Endodermal cell (in vitro differentiated cells): ENCODE measurements around the gene WASF3. TPM values are rescaled to one million over a fixed set of nuclear protein-coding genes. Genes with fewer than 3 reads are reported as not detected.

Experiments
- DNase-seq: peaks from one replicate; pipeline ENCODE4 v3.0.0-alpha.2; 2017
- H3K27ac ChIP-seq: 2 replicates; pipeline ENCODE4 v1.5.1; 2013; ENCODE audit warnings: mild to moderate bottlenecking, low read depth, low read length, moderate library complexity
- H3K27me3 ChIP-seq: 2 replicates; pipeline ENCODE4 v1.6.1; 2013; ENCODE audit warnings: mild to moderate bottlenecking, low read length, moderate library complexity; ENCODE audit not compliant: insufficient read depth, control insufficient read depth, poor library complexity, severe bottlenecking
- H3K36me3 ChIP-seq: 2 replicates; pipeline ENCODE4 v1.7.0; 2013; ENCODE audit warnings: mild to moderate bottlenecking, low read length, moderate library complexity; ENCODE audit not compliant: control insufficient read depth, insufficient read depth
- H3K4me1 ChIP-seq: one replicate; pipeline ENCODE4 v1.7.0; 2013; ENCODE audit warnings: low read length; ENCODE audit not compliant: control insufficient read depth, insufficient read depth
- H3K4me3 ChIP-seq: 2 replicates; pipeline ENCODE4 v1.5.1; 2013; ENCODE audit warnings: mild to moderate bottlenecking, low read length, moderate library complexity
- H3K9ac ChIP-seq: 2 replicates; pipeline ENCODE4 v1.6.1; 2013; ENCODE audit warnings: mild to moderate bottlenecking, low read length, moderate library complexity; ENCODE audit not compliant: poor library complexity, severe bottlenecking; ENCODE audit errors: extremely low read depth
- H3K9me3 ChIP-seq: 2 replicates; pipeline ENCODE4 v1.6.1; 2013; ENCODE audit warnings: mild to moderate bottlenecking, low read length, moderate library complexity; ENCODE audit not compliant: control insufficient read depth
- H3K27ac Mint-ChIP-seq: 2 replicates; pipeline ENCODE4 v1.8.0; 2020; ENCODE audit warnings: mixed read lengths
- H3K27me3 Mint-ChIP-seq: 2 replicates; pipeline ENCODE4 v1.8.0; 2021; ENCODE audit warnings: mild to moderate bottlenecking, mixed read lengths; ENCODE audit not compliant: insufficient read depth
- H3K36me3 Mint-ChIP-seq: 2 replicates; pipeline ENCODE4 v1.8.0; 2020; ENCODE audit warnings: low read depth, mixed read lengths
- H3K4me1 Mint-ChIP-seq: 2 replicates; pipeline ENCODE4 v1.8.0; 2020; ENCODE audit warnings: mixed read lengths
- H3K4me3 Mint-ChIP-seq: 2 replicates; pipeline ENCODE4 v1.8.0; 2020; ENCODE audit warnings: mild to moderate bottlenecking, moderate library complexity, mixed read lengths
- H3K9me3 Mint-ChIP-seq: 2 replicates; pipeline ENCODE4 v1.8.0; 2020; ENCODE audit warnings: mild to moderate bottlenecking, mixed read lengths
- WGBS, 2 experiments: methylation state at CpG; one replicate each; pipeline versions ENCODE4 v1.1.5 to v1.1.7; 2013; ENCODE audit warnings: missing lambda C conversion rate in 2 of 2, mixed read lengths in 1 of 2; ENCODE audit not compliant: insufficient coverage in 1 of 2, insufficient read length in 1 of 2; 5-methylcytosine and 5-hydroxymethylcytosine counted together
- total RNA-seq, 2 donors: library from RNA; stranded (reverse); fragmentation: NEBNext Ultra II Directional in 1 of 2; extraction: Animal tissue kit (Norgen Biotek cat#: 25700) in 1 of 2; gene quantifications; 2 replicates in 1 of 2; 3 replicates in 1 of 2; pipeline ENCODE4 v1.2.1, GENCODE V29; 2021
- TF ChIP-seq, protein P1 (sequence below): fragments of 200-600 bp; sonication (generic); conservative IDR thresholded peaks from 2 replicates; pipeline ENCODE4 v1.5.0; 2021; ENCODE audit warnings: antibody characterized with exemption, mild to moderate bottlenecking

The WASF3 gene
- total RNA-seq, 2 donors from 2014 or later = 20.5 to 32.6 TPM

- TF ChIP-seq, protein P1, sequence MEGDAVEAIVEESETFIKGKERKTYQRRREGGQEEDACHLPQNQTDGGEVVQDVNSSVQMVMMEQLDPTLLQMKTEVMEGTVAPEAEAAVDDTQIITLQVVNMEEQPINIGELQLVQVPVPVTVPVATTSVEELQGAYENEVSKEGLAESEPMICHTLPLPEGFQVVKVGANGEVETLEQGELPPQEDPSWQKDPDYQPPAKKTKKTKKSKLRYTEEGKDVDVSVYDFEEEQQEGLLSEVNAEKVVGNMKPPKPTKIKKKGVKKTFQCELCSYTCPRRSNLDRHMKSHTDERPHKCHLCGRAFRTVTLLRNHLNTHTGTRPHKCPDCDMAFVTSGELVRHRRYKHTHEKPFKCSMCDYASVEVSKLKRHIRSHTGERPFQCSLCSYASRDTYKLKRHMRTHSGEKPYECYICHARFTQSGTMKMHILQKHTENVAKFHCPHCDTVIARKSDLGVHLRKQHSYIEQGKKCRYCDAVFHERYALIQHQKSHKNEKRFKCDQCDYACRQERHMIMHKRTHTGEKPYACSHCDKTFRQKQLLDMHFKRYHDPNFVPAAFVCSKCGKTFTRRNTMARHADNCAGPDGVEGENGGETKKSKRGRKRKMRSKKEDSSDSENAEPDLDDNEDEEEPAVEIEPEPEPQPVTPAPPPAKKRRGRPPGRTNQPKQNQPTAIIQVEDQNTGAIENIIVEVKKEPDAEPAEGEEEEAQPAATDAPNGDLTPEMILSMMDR = no peak
- Histone ChIP-seq H3K27ac (no peak overlapping the region), H3K9me3 (no peaks in the 10 kb centered on the region), H3K27me3 (no peaks in the 10 kb centered on the region), H3K36me3 (peaks cover 20% of the 10 kb centered on the region), H3K9ac (no peak overlapping the region), H3K4me3 (no peak overlapping the region), H3K4me1 (no peaks in the 10 kb centered on the region)
- peaks cover 29% of the 10 kb centered on the region for H3K36me3 Mint-ChIP-seq
- no peaks in the 10 kb centered on the region for H3K9me3 Mint-ChIP-seq
- H3K27ac Mint-ChIP-seq = no peak overlapping the region
- no peak for DNase-seq
- WGBS, 2 experiments = 92 to 96% methylated on average over 9 to 15 of the region's 15 CpGs
- H3K27me3 Mint-ChIP-seq = no peaks in the 10 kb centered on the region
- H3K4me3 Mint-ChIP-seq = no peak overlapping the region
- peaks cover 18% of the 10 kb centered on the region for H3K4me1 Mint-ChIP-seq
Observed at GRCh38 chr13:26681036-26681435, 123.6 kb downstream of the WASF3 start.

DNA sequence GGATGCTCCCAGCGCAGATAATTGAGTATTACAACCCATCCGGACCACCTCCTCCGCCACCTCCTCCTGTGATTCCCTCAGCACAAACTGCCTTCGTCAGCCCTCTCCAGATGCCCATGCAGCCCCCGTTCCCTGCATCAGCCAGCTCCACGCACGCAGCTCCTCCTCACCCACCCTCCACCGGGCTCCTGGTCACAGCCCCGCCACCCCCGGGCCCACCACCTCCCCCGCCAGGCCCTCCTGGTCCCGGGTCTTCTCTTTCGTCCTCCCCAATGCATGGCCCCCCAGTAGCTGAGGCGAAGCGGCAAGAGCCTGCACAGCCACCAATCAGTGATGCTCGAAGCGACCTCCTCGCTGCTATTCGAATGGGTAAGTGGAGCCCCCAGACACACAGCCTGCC lies 125.1 kb downstream of the WASF3 start:
- no peak overlapping the region for H3K27ac ChIP-seq
- TF ChIP-seq, protein P1 = no peak
- no peaks in the 10 kb centered on the region for H3K4me1 ChIP-seq
- no peak overlapping the region for H3K4me3 ChIP-seq
- no peaks in the 10 kb centered on the region for H3K9me3 ChIP-seq
- H3K4me3 Mint-ChIP-seq = no peak overlapping the region
- H3K4me1 Mint-ChIP-seq = peaks cover 18% of the 10 kb centered on the region
- H3K27me3 ChIP-seq = no peaks in the 10 kb centered on the region
- 96 to 100% methylated on average over 7 to 17 of the region's 19 CpGs for WGBS, 2 experiments
- no peaks in the 10 kb centered on the region for H3K27me3 Mint-ChIP-seq
- H3K36me3 ChIP-seq = peaks cover 20% of the 10 kb centered on the region
- H3K36me3 Mint-ChIP-seq = peaks cover 35% of the 10 kb centered on the region
- no peaks in the 10 kb centered on the region for H3K9me3 Mint-ChIP-seq
- no peak overlapping the region for H3K9ac ChIP-seq
- H3K27ac Mint-ChIP-seq = no peak overlapping the region
- no peak for DNase-seq

DNA sequence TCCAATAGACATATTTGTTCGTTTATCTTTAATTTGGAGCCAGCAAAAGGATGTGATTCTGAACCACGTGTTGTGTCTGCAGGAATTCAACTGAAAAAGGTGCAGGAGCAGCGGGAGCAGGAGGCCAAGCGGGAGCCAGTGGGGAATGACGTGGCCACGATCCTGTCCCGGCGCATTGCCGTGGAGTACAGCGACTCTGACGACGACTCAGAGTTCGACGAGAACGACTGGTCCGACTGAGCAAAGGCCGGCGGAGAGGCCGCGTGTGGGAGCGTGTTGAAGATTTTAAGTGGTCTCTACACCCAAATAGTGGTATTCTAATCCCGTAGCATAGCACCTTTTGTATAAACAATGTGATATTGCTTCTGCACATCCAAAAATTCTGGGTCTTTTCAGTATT lies 128.1 kb downstream of the WASF3 start:
- no peak overlapping the region for H3K9ac ChIP-seq
- H3K27me3 Mint-ChIP-seq = no peaks in the 10 kb centered on the region
- no peak for DNase-seq
- H3K27me3 ChIP-seq = no peaks in the 10 kb centered on the region
- no peaks in the 10 kb centered on the region for H3K4me1 ChIP-seq
- H3K4me3 ChIP-seq = no peak overlapping the region
- no peaks in the 10 kb centered on the region for H3K9me3 Mint-ChIP-seq
- WGBS, 2 experiments = 91 to 95% methylated on average over 21 to 22 of the region's 22 CpGs
- peaks cover 1% of the 10 kb centered on the region for H3K4me1 Mint-ChIP-seq
- H3K9me3 ChIP-seq = no peaks in the 10 kb centered on the region
- H3K4me3 Mint-ChIP-seq = no peak overlapping the region
- H3K36me3 Mint-ChIP-seq = peaks cover 47% of the 10 kb centered on the region
- H3K27ac ChIP-seq = no peak overlapping the region
- H3K27ac Mint-ChIP-seq = no peak overlapping the region
- TF ChIP-seq, protein P1 = no peak
- H3K36me3 ChIP-seq = peaks cover 26% of the 10 kb centered on the region
